ENCODE data around the gene INPP4A.

- no peak for TF ChIP-seq CTCF (IDR thresholded peaks at IDR 0.05)
- no peak for TF ChIP-seq ZFX (IDR thresholded peaks at IDR 0.05; ENCODE audit: borderline replicate concordance)
Observed at GRCh38 chr2:98572676-98573075, 128.0 kb downstream of the INPP4A start.

Measured in 22Rv1 (cell line).